HG02623 (cell line): Measurements from ENCODE around the gene HMCN2.

Experiments
- ATAC-seq: cut with Tn5 transposase; IDR thresholded peaks from one replicate; pipeline ENCODE4 v1.9.1; 2021; ENCODE audit warnings: moderate library complexity; ENCODE audit not compliant: unreplicated experiment

The HMCN2 gene

DNA sequence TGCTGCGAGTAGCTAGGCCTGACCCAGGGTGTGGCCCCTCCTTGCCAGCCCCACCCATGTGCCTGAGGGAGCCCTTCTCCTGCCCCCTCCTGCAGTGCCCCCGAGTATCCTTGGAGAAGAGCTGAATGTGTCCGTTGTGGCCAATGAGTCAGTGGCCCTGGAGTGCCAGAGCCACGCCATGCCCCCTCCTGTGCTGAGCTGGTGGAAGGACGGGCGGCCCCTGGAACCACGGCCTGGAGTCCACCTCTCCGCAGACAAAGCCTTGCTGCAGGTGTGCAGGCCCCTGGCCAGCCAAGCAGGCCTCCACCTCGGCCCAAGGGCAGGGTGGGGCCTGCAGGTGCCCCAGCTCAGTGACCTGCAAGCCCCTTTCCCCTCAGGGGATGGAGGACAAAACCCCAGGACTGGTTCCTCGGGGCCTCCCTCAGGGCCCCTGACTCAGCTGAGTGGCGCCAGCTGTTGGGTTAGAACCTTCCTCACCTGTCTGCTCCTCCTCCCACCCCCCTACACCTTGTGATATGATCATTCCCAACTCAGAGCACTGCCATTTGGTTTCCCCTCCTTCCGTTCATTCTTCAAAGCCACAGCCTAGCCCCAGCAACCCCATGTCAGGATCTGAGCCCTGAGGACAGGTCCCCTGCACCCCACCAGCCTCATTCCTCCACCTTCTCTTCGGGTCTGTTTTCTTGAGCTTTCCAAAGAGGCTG is 99.2 kb downstream of the HMCN2 start:
- ATAC-seq = no peak

DNA sequence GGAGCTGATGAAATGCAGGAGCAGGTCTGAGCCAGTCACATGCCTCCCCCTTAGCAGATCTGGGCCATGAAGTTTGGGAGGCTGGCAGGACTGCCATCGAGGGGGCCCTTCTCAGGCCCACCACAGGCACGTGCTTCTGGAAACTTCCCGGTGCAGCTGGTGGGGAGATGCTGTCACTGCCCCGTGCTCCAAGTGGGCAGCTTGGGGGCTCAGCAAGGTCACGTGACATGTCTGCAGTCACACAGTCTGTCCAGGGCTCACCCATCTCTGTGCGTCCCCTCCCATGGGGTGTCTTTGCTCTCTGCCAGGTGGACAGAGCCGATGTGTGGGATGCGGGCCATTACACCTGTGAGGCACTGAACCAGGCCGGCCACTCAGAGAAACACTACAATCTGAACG is 99.8 kb downstream of the HMCN2 start:
- ATAC-seq = no peak

DNA sequence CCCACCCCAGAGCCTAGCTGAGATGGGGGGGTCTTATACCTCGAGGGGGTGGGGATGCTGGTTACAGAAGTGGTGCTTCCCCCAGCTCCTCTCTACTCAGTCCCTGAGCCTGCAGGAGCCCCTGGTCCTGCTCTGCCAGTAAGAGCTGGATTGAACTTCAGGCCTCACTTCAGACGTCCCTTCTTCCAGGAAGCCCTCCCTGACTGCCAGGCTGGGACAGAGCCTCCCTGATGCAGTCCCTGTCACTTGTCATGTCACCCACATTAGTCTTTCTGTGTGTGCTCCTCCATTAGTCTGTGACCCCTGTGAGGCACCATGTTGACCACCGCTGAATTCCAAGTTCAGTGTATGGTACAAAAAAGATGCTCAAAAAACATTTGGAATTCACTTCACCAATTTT is 100.5 kb downstream of the HMCN2 start:
- no peak for ATAC-seq

DNA sequence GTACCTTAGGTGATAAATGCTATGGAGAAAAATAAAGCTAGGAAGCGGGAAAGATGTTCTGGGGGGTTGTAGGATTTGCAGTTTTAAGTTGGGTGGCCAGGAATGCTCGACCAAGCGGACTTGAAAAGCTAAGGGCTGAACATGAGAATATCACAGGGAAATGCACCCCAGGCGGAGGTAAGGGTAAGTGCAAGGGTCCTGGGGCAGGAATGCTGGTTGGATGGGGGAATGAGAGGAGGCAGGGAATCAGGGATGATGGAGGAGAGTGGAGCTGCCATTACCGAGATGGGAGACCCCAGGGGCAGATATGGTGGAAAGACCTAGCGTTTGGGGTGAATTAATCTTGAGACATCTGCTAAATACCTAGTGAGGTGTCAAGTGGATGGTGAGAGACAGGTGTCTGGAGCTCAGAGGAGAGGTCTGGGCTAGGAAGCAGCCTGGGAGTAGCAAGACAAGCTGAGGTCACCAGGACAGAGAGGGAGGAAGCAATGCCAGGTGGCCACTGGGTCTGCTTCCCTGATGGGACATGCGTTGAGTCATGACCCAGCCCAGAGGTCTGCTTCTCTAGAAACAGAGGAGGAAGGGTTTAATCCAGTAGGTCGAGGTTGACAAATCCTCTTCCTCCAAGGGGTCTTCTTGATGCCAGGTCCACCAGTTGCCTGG is 101.5 kb downstream of the HMCN2 start:
- no peak for ATAC-seq

DNA sequence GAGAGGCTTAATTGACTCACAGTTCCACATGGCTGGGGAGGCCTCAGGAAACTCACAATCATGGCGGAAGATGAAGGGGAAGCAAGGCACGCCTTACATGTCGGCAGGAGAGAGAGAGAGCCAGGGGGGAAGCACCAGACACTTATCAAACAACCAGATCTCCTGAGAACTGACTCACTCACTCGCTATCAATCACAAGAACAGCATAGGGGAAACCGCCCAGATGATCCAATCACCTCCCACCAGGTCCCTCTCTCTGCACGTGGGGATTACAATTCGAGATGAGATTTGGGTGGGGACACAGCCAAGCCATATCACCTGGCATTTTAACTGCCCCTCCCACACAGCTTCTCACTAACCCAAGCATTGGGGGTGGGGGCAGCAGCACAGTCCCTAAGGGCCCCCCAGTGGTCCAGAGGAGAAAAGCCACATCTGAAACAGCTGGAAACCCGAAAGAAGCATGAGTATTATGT is 103.1 kb downstream of the HMCN2 start:
- ATAC-seq = no peak

DNA sequence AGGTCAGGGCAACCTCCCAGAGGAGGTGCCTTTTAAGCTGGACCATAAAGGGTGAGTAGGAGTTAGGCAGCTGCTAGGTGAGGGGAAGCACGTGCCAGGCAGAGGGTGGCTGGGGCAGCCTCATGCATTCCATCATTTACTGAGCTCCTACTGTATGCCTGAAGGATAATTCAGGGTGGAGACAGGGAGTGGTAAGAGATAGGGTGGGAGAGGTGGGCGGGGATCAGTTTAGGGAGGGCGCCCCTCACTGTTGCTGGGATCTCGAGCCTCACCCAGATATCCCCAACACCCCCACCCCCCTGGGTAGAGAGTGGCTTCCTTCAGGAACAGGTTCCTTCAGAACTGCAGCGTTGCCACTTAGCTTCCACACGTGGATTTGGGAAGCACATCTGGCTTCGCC is 104.7 kb downstream of the HMCN2 start:
- ATAC-seq = no peak

DNA sequence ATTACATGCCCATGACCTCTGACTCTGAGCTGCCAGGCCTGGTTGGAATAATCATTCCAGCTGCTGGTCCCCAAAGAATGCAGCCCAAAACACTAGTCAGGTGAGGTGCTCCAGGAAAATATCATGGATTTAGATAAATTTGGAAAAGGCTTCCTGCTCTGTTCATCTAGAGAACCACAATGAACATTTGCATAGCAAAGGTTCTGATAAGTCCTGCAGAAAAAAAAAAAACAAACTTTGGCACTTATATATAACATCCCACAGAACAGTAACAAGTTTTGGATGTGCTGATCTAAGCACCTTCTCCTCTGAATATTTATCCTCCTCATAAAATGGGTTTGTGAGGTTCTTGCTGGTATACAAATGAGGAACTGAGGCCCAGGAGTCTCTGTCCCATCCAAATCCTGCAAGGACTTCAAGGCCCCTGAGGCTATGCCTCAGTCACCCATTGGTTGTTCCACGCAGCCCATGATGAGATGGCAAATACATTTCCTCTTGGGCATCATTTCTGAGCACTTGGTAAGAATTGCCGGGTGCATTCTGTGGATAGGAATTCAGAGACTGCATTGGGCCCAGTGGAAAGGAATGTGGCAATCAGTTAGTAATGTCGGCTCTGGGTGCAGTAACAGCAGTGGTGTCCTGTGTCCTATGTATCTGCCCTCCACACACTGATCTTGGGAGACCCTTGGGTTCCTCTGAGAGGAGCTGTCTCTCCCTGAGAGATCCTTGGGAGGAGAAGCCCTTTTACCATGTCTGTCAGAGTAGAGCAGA is 105.8 kb downstream of the HMCN2 start:
- ATAC-seq = no peak

DNA sequence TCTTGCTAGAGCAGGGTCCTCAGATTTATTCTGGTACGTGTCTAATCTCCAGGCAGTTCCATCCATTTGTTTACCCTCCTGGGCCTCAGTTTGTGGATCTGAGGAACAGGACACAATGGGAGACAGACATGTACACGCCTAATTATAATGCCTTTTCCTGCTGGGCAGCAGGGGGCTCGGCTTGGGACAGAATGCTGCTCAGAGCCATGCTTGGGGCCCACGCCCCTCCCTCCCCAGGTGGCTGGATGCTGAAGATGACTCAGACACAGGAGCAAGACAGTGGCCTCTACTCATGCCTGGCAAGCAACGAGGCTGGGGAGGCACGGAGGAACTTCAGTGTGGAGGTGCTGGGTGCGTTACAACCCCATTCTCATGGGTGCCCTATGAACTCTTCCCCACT is 106.5 kb downstream of the HMCN2 start:
- no peak for ATAC-seq

DNA sequence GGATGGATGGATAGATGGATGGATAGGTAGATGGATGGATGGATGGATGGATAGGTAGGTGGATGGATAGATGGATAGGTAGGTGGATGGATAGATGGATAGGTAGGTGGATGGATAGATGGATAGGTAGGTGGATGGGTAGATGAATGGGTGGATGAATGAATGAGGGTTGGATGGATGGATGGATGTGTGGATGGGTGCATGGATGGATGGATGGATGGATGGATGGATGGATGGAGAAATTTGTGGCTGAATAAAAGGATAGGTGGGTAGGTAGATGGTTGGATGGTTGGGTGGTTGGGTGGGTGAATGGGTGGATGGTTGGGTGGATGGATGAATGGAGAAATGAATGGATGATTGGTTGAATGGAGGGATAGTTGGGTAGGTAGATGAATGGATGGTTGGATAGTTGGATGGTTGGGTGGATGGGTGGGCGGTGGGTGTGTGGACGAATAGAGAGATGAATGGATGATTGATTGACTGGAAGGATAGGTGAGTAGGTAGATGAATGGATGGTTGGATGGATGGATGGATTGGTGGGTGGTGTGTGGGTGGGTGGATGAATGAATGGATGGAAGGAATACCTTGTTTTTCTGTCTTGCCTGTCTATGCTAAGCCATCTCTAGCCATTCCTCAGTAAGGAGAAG is 108.2 kb downstream of the HMCN2 start:
- ATAC-seq = no peak

DNA sequence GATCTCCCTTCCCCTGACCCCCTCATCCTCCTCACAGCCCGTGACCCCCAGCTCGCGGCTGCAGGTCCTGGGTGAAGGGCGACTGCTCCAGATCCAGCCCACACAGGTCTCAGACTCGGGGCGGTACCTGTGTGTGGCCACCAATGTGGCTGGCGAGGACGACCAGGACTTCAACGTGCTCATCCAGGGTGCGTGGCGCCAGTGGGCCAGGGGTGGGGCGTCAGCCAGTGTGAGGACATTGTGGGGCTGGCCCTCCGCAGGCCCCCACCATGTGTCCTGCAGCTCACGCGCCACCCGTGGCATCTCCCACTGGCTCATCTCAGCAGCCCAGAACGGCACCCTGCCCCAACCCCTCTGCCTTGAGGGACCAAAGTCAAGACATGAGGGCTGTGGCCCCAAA is 112.1 kb downstream of the HMCN2 start:
- ATAC-seq = no peak

DNA sequence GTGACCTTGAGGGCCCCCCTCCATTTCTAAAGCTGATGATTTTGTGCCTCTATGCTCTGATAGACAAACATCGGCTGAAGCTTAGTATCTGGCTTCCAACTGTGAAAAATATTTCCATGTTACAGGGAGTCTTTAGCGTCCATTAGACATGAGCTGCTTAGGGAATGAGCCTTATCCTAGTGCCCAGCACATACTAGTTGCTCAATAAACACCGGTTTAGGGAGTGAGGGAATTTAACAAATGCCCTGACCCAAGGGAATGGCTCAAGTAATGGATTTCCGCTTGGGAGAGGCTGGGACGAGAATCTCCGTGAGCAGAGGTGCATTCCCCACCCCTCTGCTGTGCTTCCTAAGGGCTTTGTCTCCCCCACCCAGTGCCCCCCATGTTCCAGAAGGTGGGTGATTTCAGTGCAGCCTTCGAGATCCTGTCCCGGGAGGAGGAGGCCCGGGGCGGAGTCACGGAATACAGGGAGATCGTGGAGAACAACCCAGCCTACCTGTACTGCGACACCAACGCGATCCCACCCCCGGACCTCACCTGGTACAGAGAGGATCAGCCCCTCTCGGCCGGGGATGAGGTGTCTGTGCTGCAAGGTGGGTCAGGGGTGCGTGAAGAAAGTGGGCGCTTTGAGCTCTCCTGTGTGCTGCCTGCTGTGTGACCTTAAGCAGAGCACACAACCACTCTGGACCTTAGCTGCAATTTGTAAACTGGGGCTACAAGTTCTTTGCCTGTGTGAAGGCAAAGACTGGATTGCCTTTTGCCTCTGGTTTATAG is 113.5 kb downstream of the HMCN2 start:
- ATAC-seq = no peak

DNA sequence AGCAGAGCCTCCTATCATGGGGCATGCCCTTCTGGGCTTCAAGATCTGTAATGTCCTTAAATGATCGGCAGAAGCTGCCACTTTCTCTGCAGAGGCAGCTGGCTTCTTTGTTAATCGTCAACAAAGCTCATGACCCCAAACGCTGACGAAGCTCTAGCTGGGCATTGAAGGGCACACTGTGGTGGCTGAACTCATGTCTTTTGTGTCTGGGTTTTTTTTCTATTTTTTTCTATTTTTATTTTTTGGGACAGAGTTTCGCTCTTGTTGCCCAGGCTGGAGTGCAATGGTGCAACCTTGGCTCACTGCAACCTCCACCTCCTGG is 114.0 kb downstream of the HMCN2 start:
- ATAC-seq = no peak

DNA sequence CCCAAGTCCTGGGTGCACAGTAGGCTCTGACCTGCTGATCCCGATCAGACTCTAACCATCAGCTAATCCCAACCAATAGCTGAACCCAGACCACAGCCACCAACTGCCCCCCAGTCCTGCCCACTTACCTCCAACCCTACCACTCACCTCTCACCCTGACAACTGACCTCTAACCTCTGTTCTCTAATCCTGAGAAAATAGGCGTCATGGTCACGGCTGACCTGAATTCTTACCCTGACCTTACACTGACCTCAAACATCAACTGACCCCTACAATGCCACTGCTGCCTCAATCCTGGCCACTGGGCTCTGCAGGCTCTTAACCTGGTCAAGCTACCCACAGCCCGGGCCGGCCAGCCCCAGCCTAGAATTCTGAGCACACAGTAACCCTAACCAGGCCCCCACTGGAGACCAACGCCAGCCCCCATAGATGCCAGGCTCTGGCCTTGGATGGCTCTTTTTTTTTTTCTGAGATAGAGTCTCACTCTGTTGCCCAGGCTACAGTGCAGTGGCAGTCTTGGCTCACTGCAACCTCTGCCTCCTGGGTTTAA is 115.4 kb downstream of the HMCN2 start:
- ATAC-seq = no peak

DNA sequence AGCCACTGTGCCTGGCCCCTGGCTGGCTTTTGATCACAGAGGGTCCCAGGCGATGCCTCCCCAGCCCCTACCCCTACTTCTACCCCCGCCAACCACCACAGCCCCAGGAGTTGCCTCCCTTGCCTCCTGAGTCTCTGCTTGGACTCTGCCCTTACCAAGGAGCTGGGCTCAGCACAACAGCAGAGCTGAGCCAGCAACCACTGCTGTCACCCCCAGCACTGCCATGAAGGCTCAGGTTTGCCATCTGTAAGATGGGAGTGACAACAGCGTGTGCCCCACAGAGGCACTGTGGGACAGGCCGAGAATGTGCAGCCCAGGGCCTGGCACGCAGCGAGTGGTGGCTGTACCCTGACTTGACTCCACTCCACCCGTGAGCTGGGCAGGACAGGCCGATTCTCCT is 116.1 kb downstream of the HMCN2 start:
- ATAC-seq = no peak

DNA sequence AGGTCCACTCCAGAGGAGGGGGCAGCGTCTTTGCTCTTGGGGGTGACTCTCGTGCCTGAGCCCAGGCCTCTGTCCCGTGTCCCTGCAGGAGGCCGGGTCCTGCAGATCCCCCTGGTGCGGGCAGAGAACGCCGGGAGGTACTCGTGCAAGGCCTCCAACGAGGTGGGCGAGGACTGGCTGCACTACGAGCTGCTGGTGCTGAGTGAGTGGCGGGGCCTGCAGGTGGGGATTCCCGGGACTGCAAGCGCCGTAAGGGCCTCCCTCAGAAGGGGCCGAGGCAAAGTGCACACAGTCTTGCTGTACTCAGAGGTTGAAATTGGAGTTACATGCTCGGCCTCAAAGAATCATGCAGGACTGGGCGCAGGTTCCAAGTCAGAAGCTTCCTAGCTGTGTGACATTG is 116.5 kb downstream of the HMCN2 start:
- no peak for ATAC-seq

DNA sequence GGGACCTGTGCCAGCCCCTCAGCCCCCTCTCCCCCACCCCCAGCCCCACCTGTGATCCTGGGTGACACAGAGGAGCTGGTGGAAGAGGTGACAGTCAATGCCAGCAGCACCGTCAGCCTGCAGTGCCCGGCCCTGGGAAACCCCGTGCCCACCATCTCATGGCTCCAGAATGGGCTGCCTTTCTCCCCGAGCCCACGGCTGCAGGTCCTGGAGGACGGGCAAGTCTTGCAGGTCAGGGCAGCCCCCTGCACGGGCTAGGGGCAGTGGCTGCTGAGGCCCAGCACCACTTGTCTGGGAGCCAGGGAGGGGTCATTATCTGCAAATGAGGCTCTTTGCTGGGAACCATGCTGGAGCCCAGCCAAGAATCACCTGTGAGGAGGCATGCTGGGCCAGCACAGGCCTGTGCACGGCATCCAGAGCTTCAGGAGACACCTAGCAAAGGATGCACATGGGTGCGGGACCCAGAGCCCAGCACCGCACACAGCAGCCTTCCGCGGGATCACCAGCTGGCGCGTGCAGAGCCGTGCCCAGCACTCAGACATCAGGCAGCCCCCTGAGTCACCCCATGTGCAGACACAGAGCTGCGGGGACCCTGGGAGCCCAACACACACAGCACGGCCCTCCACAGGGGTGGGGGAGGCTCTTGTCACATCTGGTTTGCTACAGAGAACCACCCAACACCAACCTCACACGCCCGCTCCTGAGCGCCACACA is 117.2 kb downstream of the HMCN2 start:
- no peak for ATAC-seq

DNA sequence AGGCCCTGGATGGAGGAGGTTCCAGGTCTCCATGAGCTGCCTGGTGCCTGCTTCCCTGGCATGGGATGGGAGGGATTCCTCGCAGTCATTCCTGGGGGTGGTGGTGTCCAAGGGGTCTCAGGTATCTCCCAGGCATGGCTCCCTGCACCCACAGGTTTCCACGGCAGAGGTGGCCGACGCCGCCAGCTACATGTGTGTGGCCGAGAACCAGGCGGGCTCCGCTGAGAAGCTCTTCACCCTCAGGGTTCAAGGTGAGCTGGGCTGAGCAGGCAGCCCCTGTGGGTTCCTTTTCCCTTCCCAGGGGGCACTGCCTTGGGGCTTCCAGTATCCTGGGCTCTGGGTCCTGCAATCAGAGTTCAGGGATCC is 117.8 kb downstream of the HMCN2 start:
- ATAC-seq = no peak

DNA sequence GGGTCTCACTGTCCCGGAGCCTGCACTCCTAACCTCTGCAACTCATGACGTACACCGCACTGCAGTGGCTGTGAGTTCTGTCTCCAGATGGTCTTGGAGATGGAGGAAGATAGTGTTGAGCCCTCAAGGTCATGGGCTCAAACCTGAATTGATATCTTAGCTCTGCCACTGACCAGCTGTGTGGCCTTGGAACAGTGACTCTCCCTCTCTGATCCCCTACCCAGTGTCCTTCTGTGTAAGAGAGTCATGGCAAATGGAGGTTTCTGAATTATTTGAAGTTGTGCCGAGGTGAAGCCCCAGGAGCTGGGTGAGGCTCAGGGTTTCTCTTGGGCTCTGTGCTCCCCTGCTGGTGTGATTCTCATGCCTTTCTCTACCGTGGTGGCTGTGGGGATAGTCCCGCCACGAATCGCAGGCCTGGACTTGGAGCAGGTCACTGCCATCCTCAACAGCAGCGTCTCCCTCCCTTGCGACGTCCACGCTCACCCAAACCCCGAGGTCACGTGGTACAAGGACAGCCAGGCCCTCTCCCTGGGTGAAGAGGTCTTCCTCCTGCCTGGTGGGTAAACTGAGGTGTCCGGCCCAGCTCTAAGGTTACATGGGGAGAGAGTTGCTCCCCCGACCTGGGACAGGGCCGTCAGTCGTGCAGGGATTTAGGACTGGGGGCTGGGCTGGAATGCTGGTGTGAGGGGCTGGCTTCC is 118.6 kb downstream of the HMCN2 start:
- no peak for ATAC-seq

DNA sequence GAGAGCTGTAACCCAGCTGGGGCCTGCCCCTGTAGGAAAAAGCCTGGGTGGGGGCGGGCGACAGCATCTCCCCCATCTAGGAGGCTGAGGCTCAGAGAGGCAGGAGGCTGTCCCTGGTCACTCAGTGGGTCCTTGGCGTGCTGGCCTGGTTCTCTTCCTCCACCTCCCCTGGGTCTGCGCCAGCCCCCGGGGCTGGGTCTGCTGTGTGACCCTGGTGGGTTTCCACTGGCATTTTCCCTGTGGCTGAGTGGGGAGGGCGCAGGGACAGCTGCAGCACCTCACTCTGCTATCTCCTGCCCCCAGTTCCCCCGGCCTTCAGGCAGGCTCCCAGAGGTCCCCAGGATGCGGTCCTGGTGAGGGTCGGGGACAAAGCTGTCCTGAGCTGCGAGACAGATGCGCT is 119.7 kb downstream of the HMCN2 start:
- ATAC-seq = no peak
